Mucosa of descending colon (tissue), 3 donors: ENCODE measurements around the gene UBE3C. TPM values are rescaled to one million over a fixed set of nuclear protein-coding genes. Genes with fewer than 3 reads are reported as not detected.

Source experiments
- ATAC-seq: fragments of 200-7000 bp; cut with Tn5 transposase; one replicate; pipeline ENCODE4 v1.9.1; 2020; ENCODE audit warnings: mild to moderate bottlenecking, moderate library complexity
- DNase-seq, 3 donors: peaks; one replicate each; pipeline ENCODE4 v3.0.0-alpha.2; 2020
- H3K36me3 ChIP-seq: fragments of 200-600 bp; one replicate; pipeline ENCODE4 v1.8.0; 2021; ENCODE audit warnings: low read depth, mild to moderate bottlenecking
- H3K4me1 ChIP-seq: fragments of 200-600 bp; one replicate; pipeline ENCODE4 v1.8.0; 2021; ENCODE audit warnings: low read depth, mild to moderate bottlenecking
- H3K4me3 ChIP-seq: fragments of 200-600 bp; one replicate; pipeline ENCODE4 v1.8.0; 2021; ENCODE audit warnings: mild to moderate bottlenecking
- H3K9me3 ChIP-seq: fragments of 200-600 bp; one replicate; pipeline ENCODE4 v1.8.0; 2021; ENCODE audit warnings: mild to moderate bottlenecking
- CTCF ChIP-seq: fragments of 200-600 bp; IDR thresholded peaks from one replicate; pipeline ENCODE4 v1.8.0; 2022; ENCODE audit warnings: antibody characterized with exemption, mild to moderate bottlenecking
- intact Hi-C, 2 donors: fragments of 100-400 bp; cut with DNase I in 1 of 2; cut with micrococcal nuclease in 1 of 2; formaldehyde crosslinking; loops; one replicate each; pipeline versions ENCODE4 v1.11.0 to v1.11.1; 2022; cut with DNase I, micrococcal nuclease
- total RNA-seq, 3 donors: library from RNA; stranded (reverse); fragmentation: NEBNext Ultra II Directional in 2 of 3; extraction: Animal tissue kit (Norgen Biotek cat#: 25700) in 2 of 3; gene quantifications; one replicate each; pipeline versions ENCODE4 v1.2.1 to v1.2.4, GENCODE V29; 2021 to 2023
- donor health status: DM: no; HTN: no; CAD: no; lungs with moderate emphysema.
- donor health status: DM: no; HTN: no; CAD: no.
- donor health status: DM: no; HTN: yes; CAD: no.

The UBE3C gene
- total RNA-seq, 3 donors from 2014 or later = 58.1 to 68.0 (median 66.7) TPM

- ATAC-seq (no peak), DNase-seq (no peak)
- no peaks in the 10 kb centered on the region for H3K9me3 ChIP-seq
- H3K4me3 ChIP-seq = no peak overlapping the region
- H3K36me3 ChIP-seq = no peaks in the 10 kb centered on the region
- intact Hi-C loops = no loop called here
- TF ChIP-seq CTCF = no peak
- H3K4me1 ChIP-seq = peaks cover 25% of the 10 kb centered on the region
Measured at GRCh38 chr7:157293413-157293788, 154.7 kb downstream of the UBE3C start.

- intact Hi-C loops = no loop called here
- ATAC-seq (no peak), DNase-seq (no peak)
- H3K4me3 ChIP-seq = no peak overlapping the region
- H3K36me3 ChIP-seq = no peaks in the 10 kb centered on the region
- no peak for TF ChIP-seq CTCF
- H3K9me3 ChIP-seq = no peaks in the 10 kb centered on the region
- H3K4me1 ChIP-seq = peaks cover 14% of the 10 kb centered on the region
Measured at GRCh38 chr7:157294773-157295172, 156.0 kb downstream of the UBE3C start.

- DNase-seq (no peak), ATAC-seq (no peak)
- Histone ChIP-seq H3K4me3 (no peak overlapping the region), H3K4me1 (peaks cover 8% of the 10 kb centered on the region), H3K9me3 (no peaks in the 10 kb centered on the region), H3K36me3 (no peaks in the 10 kb centered on the region)
- intact Hi-C loops = no loop called here
- TF ChIP-seq CTCF = no peak
Measured at GRCh38 chr7:157295338-157295737, 156.6 kb downstream of the UBE3C start.

- peaks cover 6% of the 10 kb centered on the region for H3K4me1 ChIP-seq
- no peak for TF ChIP-seq CTCF
- H3K9me3 ChIP-seq = no peaks in the 10 kb centered on the region
- ATAC-seq (no peak), DNase-seq (no peak)
- no peaks in the 10 kb centered on the region for H3K36me3 ChIP-seq
- intact Hi-C loops = no loop called here
- no peak overlapping the region for H3K4me3 ChIP-seq
Measured at GRCh38 chr7:157297185-157297584, 158.5 kb downstream of the UBE3C start.

- ATAC-seq = no peak
- Histone ChIP-seq H3K4me1 (no peaks in the 10 kb centered on the region), H3K36me3 (no peaks in the 10 kb centered on the region), H3K9me3 (no peaks in the 10 kb centered on the region), H3K4me3 (no peak overlapping the region)
- intact Hi-C loops = no loop called here
- DNase-seq = no peak
- no peak for TF ChIP-seq CTCF
Measured at GRCh38 chr7:157299317-157299612, 160.5 kb downstream of the UBE3C start.

GRCh38 chr7:157299613-157300368 is 161.1 kb downstream of the UBE3C start:
- no peak for DNase-seq
- no peak for TF ChIP-seq CTCF
- H3K4me1 ChIP-seq = no peaks in the 10 kb centered on the region
- intact Hi-C loops = no loop called here
- no peak overlapping the region for H3K4me3 ChIP-seq
- no peaks in the 10 kb centered on the region for H3K9me3 ChIP-seq
- H3K36me3 ChIP-seq = no peaks in the 10 kb centered on the region
- peak; percentile 21 for ATAC-seq
